Erythroblast (primary cell): ENCODE measurements around the gene PGC.

Source experiments
- GATA1 ChIP-seq: IDR thresholded peaks from 2 replicates; pipeline ENCODE4 v1.6.1; 2011; ENCODE audit warnings: low read depth, mild to moderate bottlenecking, control low read depth, low read length, moderate library complexity
- POLR2A ChIP-seq: IDR thresholded peaks from 2 replicates; pipeline ENCODE4 v1.6.1; 2011; ENCODE audit warnings: mild to moderate bottlenecking, low read length

DNA sequence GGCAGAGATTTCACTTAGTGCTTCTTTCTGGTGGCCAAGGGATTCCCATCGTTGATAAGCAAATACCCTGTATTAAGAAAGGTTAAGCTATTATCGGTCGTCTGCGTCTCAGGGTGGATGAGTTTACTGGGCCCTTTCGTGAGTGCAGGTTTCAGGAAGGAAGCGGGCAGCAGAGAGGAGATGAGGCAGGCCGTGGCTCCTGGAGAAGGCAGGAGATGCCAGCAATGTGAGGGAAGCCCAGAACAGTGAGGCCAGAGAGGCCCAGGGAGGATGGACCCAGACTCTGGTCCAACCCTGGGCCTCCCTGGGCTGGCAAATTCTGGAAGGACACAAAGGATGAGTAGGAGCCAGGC, 23.0 kb downstream of the PGC start:
- TF ChIP-seq POLR2A (no peak), GATA1 (no peak)
